ENCODE results near the gene FOXP4. TPM values are rescaled to one million over a fixed set of nuclear protein-coding genes. Genes with fewer than 3 reads are reported as not detected.

Gene FOXP4, protein sequence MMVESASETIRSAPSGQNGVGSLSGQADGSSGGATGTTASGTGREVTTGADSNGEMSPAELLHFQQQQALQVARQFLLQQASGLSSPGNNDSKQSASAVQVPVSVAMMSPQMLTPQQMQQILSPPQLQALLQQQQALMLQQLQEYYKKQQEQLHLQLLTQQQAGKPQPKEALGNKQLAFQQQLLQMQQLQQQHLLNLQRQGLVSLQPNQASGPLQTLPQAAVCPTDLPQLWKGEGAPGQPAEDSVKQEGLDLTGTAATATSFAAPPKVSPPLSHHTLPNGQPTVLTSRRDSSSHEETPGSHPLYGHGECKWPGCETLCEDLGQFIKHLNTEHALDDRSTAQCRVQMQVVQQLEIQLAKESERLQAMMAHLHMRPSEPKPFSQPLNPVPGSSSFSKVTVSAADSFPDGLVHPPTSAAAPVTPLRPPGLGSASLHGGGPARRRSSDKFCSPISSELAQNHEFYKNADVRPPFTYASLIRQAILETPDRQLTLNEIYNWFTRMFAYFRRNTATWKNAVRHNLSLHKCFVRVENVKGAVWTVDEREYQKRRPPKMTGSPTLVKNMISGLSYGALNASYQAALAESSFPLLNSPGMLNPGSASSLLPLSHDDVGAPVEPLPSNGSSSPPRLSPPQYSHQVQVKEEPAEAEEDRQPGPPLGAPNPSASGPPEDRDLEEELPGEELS
- 12.0 TPM for total RNA-seq

DNA sequence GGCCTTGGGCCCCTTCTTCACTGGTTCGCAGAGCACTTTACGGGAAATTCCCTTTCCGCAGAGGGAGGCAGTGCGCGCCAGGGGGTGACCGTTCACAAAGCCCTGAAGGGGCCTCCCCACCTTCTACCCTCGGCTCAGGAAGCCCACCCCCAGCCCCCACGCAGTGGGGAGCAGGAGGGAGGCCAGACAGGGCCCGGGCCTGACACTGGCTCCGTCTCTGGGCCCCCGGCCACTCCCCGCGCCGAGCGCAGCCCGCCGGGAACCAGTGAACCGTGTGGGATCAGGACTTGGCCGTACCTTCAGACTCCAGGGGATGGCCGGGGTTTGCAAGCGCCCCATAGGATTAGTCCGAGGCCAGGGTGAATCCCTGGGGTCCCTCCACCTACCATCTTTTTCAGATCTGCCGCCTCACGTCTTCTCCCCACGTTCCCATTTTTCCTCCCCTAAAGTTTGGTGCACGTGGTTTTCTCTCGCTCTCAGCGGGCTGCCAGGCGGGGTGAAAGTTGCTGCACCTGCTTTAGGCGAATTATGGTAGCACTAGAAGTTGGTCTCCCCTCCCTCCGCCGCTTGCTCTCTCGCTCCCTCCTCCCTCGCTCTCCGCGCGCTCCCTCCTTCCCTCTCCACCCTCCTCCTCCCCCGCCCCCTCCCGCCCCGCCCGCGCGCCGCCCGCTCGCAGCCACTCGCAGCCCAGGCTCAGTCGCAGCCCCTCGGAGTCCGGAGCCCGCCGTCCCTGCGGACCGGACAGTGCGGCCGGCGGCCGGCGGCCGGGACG lies at the start of gene FOXP4:
FOXP4 (plus strand) TSS at position 679 of the 772 bp plus-strand sequence. CDS start 19,380 bp downstream, outside the sequence.
- peak; percentile 87 for ATAC-seq

DNA sequence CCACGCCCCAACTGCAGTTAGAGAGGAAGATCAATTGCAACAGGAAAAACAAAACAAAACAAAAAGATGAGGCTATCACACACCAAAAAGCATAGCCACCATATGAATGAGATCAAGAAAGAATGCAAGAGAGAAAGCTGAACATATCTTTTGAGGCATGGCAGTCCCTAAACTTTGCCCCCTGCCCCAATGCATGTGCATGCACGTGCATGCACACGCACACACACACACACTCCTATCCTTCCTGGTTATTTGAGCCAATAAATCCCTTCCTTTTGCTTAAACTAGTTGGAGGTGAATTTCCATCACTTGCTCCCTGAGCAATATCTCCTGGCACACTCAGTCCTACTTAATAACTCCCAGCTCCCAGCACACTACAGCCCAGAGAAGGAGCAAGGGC lies 48.6 kb upstream of the FOXP4 start:
- ATAC-seq = no peak

DNA sequence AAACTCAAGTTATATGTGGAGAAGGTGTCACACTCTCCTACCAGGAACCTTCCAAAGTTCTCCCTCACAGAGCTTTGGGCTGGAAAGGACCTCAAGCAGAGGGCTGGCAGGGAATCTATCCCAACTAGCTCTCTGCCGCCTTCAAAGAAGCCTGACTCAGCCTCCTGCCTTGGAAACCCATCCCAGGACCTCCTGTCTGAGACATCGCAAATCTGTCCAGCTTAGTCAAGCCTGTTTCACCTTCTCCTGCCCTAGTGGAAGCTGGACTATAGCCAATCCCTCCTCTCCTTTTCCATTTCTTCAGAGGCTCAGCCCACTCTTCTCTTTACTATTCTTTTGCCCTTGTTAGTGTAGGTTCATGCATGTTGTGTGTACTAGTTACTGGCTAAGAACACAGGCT lies 48.2 kb upstream of the FOXP4 start:
- ATAC-seq = no peak

DNA sequence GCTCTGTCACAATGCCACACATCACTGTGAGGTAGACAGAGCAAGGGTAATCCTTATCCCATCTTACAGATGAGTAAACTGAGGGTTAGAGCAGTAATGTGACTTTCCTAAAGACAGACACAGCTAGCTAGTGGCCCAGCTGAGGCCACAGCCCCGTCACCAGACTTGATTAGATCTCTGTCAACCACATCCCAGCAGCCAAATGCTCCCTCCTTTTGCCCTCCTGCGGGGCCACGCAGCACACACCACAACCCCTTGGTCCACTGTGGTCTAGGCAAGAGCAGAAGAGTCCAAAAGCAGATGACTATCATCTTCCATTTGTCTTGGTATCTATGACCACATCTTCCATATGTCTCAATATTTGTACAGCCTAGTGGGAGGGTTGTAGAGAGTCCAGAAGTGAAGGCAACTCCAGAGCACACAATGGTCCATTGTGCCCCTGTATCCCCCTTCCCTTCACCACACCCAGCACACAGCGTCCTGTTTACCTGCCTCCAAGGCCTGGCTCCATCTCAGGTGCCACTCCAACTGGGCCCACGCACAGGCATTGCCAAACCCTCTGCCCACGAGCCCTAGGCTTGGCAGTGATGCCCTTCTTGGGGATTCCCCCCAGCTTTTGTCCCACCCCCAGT lies 47.1 kb upstream of the FOXP4 start:
- ATAC-seq = peak; percentile 18

DNA sequence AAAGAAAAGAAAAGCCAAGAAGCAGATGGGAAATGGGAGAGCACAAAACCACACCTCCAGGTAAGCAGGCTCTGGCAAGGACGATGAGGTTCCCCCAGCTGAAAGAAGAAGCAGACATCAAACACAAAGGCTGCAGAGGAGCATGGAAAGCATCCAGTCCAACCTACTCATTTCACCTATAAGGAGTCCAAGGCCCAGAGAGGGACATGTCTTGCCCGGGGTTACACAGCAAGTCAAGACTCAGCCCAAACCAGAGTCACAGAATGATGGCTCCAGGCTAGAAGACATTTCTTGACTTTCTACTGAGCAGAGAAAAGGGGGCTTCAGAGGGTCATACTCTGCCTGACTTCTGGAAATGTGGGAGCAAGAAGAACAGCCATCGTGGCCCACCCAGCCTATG lies 45.6 kb upstream of the FOXP4 start:
- no peak for ATAC-seq

DNA sequence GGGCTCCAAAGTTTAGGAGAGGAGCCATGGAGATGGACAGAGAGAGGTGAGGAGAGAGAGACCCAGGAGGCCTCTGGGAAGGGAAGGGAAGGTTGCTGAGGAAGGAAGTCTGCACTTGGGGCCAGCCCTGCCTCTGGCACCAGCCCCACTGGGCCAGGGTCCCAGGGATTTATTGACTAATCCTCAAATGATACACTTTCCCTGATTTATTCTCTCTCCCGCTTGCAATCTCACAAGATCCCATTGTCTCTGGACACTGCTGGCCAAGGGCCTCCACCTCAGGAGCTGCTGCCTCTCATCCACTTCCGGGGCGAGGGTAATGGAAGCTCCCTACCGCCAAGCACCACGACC lies 43.6 kb upstream of the FOXP4 start:
- ATAC-seq = no peak

DNA sequence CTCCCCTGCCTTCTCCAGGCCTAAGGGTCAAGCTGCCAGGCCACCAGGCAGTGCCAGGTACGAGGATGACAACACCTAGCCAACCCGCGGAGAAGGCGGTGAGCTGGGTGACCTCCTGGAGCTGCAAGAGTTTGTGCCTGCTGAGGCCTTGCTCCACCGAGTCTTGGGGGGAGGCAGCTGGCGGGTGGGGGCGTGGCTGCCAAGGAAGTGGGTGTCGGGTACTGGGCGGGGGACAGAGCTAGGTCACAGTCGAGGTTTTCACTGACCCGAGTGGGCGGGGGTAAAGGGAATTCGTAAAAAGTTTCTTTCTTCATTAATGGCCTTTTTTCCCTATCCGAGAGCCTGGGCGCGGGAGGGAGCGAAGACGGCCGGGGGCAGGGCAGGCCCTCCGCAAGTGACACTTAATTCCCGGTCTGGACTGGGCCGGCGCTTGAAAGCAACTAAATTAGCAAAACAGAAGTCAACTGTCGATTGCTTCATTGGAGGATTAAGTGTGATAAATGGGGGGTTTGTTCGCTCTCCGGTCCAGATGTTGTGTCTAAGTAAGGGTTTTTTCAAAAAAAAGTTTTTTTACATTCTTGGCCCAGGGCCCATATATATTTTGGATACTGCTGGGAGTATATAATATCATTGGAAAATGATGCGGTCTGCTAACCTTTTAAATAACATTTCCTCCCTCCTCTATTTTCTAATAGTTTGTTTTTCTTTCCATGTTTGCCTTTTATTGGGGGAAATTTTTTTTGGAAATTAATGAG lies 43.1 kb upstream of the FOXP4 start:
- ATAC-seq = no peak

DNA sequence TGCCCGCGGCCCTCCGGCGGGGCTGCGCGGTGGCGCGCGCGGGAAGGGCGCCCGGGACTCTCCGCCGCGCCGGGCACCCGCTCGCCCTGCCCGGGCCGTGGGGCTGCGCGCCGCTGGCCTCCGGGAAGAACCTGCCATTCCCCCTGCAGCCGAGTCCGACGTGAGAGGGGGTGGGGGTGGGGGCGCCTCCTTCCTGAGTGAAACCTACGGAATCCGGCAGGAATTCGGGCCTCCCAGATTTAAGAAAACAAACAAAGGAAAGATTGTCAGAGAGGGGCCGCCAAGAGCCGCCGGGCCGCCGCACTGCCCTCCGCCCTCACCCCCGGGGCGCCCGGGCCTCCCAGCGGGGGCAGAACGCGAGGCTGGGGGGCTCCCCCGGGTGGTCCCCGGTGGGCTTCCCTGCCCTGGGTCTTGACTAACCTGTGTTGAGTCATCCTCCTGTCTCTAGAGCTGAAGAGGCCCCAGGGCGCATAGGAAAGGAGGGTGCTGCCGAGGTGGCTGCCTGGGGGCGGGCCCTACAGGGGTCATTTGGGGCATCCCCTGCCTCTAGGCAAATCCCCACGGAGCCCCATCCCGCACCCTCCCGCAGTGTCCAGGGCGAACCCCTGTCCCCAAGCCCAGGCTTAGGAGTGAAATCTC lies 42.2 kb upstream of the FOXP4 start:
- ATAC-seq = no peak

DNA sequence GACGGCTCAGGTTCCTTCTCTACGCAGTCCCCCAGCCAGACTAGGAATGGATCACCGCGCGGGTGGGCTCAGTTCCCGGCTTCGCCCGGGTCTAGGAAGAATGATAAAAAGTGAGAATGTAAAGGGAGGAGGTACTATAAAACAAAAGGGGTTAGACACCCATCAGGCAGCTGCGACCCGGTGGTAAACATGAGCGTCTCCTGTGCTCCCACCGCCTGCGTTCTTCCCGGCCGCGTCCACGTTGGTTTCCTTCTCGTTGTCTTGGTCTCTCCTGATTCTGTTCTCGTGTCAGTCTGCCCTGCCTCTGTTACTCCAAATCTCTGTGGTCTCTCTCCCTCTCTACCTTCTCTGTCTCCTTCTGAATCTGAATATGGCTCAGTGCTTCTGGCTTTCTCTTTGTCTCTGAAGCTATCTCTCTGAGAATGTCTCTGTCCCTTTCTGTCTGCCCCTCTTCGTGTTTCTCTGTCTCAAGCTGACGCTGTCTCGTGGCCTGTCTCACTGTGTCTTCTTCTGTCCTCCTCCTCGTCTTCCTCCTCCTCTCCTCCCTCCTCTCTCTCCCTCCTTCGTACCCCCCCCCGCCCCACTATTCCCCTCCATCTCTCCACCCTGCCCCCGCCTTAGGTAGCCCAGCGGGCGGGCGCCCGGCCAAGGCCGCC lies 41.6 kb upstream of the FOXP4 start:
- no peak for ATAC-seq

DNA sequence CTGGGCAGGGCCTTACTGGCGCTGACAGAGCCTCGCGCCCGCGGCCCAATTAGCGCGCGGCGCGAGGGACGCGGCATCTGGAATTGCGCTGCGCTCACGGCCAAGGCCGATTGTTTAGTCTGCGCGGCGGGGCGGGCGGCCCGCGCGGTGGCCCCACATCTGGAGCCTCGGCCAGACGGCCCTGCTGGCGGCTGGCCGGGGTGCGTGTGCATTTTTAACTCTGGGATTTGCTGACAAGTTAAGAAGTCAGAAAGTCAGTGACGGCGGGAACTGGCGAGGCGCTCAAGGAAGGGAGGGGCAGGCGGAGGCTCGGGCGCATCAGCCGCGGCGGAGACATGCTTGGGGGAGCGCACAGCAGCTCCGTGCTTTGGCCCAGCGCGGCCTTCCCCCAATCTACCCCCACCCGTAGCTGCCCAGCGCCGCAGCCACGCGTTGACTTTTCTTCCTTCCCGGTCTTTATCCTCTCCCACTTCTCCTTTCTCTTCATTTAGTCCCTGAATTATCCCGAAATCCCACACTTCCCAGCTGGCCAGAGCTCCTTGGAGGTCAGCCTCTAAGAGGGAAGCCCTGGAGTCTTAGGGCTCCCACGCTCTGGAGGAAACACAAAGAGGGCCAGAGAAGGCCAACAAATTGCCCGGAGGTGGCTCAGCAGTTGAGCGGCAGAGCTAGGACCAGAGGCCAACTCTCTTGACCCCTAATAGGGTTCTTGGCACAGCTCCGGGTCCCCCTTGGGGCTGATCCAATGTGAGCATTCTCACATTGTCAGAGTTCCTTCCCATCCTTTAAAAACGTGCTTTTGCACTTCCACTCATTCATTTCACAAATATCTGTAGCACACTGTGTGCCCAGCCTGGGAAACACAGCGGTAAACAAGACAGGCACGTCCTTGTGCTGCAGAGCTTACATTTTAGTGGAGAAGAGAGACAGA lies 40.8 kb upstream of the FOXP4 start:
- peak; percentile 54 for ATAC-seq

DNA sequence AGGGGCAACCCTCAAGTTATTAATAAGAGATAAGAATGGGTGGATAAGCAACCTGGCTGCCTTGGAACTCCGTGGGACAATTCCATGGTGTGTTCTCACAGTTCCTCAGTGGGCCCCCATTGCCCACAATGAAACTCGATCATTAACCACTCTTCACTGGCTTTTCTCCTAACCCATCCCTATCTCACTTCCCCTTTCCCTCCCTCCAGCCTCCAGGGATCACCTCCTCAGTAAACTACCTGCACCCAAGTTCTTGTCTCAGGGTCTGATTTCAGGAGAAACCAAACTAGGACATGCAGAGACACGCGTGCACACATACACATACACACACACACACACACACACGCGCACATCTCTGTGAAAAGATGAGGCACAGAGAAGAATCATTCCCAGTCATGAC lies 37.7 kb upstream of the FOXP4 start:
- ATAC-seq = no peak

DNA sequence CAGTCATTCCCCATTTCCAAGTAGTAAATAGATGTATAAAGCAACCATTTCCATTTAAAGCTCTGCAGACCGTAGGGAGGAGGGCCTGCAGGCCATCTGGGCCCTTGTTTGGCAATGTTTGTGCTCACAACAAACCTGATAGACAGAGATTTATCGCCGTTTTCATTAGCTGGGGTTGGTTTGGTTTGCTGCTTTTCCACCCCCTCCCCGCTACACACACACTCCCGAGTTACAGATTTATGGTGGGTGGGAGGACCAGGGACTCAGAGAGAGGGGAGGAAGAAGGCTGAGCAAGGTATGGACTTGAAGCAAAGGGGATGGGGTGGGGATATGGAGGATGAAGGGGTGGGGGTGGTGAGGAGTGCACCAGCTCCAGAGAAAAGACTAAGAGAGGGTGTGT lies 36.6 kb upstream of the FOXP4 start:
- no peak for ATAC-seq

DNA sequence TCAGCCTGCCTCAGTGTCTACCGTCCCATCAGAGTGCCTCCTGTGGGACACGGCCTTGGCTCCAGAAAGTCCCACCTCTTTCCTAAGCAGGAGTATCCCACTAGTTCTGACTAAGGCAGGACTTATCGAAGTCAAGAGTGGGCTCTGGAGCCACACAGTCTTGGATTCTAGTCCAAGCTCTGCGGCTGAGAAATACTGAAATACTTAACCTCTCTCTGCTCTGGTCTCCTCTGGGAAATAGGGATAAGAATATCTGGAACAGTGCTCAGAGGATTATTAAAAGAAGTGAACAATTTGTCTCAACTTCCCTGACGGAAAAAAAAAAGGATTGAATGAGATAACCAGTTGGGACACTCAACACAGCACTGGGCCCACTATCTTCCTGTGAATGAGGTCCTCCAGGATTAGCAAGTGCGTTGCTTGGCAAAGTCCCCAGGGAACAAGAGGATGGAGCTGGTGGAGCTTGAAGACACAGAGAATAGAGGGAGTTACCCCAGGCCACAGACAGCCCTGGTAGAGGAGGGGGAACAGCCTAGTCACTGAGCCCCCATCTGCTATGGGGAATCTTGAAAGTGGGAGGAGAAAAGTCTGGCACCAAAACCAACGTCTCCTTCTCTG lies 34.6 kb upstream of the FOXP4 start:
- no peak for ATAC-seq

DNA sequence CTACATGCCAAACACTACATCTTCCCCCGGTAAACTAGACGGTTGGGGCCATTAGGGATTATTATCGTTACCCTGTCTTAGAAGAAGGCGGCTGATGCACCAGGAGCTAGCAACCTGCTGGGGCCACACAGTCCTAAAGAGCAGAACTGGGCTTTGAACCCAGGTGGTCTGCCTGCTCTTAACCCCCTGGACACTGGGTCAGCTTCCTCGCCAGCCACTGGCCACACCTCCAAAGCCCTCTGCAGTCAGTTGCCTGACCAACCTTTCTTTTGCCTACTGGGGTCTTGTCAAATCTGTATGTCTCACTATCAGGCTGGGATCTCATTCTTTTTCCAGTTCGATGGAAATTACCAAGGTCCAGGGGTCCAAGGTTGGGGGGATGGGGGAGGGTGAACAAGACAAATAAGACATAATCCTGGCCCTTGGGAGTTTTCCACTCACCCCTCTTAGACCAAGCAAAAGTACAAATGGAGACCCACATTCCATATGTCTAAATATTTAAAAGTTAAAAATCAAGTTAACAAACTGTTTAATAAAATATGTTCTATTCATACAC lies 34.0 kb upstream of the FOXP4 start:
- no peak for ATAC-seq

DNA sequence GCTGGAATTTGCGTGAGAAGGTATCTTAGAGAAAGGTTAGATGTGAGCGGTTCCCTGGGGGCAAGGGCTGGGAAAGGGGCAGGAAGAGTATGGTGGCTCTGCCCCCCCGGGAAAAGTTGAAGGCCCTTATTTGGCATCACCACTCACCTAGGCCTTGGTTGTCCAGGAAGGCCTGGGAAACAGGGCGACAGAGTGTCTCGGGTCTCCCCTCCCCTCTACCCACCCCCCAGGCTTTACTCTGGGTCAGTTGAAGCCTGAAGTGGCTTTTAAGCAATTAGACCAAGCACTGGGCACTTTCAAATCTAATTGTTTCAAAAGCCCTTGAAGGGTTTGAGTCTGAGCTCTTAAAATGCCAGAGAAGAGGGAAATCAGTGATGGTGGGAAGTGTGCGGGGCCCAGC lies 30.2 kb upstream of the FOXP4 start:
- no peak for ATAC-seq

DNA sequence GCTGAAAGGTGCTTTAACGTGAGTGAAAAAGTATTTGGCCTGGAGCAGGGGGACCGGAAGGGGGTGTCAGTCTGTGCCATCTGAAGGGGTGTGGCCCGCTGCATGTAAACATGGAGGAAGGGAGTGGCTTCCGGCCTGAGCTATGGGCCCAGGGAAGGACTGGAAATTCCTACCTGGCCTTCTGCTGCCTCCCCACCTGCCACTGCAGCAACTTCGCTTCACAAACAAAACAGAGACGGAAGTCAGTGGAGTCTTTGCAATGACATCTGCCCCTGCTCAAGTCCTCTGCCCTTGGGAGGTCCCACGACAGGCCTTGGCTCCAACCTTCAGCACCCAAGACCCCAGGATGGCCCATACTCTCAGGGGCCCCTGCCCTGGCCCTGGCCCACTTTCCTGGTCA lies 28.1 kb upstream of the FOXP4 start:
- ATAC-seq = no peak

DNA sequence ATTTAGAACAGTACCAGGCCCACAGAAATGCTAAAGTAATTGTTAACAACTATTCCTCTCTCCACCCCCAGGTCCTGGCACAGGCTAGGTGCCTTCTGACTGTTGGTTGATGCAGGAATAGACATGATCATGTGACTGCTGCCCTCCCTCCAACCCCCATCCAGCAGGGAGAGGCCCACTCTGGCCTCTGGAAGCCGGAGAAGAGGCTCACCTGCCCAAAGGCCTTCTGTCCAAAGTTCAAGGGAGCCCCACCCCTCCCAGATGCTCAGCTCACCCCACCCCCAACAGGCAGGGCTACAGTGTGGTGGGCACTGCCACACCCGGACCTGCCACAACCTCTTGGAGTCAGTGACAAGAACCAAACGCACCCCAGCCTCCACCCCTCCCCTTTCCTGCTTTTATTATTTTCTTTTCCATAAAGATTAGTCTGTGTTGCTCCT lies 26.9 kb upstream of the FOXP4 start:
- no peak for ATAC-seq

DNA sequence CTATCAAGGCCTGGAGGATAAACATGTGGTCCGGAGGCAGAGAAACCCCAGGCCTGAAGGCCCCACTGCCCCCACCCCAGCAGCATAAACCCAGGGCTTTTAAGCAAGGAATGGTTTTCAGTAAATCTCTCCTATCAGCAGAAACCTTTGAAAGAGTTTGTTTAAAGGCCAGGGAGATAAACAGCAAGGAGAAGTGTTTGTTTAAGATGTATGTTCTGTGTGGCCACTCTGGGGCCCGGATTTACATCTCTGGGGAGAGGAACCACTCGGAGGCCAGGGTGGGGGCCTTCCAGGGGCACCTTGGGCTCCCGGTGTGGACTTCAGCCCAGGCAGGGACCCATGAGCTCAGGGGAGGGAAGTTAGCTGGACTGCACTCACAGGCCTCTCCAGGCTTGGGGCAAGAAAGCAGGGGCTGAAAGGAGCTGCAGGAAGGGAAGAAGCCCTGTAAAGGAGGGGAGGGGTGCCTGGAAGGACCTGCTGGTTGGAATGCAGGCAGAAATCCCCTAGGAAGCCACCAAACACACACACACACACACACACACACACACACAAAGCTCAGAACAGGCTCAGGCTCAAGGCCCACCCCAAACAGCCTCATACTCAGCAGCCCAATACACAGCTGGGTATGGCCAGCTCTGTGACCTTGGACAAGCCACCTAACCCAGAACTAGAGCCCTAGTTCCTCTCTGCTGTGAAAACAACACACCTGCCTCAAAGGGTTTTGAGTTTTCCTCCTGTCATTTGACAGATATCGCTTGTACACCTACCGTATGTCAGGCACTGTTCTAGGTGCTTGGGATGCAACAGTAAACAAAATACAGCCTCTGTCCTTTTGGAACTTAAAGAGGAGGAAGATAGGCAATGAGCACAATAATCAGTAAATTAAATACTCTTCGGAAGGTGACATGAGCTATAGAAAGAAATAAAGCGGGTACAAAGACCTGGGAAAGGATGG lies 26.2 kb upstream of the FOXP4 start:
- no peak for ATAC-seq
